IPS-NIHi7 (cell line): Measurements from ENCODE around the gene SETD5.

Experiments
- DNase-seq: peaks from one replicate; pipeline ENCODE4 v3.0.0; 2012; ENCODE audit warnings: mixed read lengths; ENCODE audit errors: extremely low spot score

The SETD5 gene

DNA sequence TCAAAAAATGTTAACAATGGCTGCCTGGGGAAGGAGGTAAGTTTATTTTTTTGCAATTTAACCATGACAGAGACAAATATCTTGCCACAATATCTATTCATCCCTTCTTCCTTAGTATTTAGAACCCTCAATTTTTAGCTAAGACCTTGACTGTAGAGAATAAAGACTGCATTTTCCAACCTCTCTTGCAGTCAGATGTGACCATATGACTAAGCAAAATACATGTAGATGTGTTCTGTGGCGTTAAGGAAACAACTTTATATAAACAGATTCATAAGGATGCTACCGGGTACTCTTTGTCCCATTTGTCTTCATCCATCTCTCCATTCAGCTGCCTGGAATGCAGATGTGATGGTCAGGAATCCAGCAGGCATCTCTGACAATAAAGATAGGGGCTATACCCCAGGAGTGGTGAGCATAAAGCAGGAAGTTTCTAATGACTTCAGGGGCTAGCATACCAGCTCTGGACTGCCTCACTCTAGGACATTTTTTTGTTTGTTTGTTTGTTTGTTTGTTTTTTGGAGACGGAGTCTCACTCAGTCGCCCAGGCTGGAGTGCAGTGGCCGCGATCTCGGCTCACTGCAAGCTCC lies 115.1 kb downstream of the SETD5 start:
- DNase-seq: no peak

DNA sequence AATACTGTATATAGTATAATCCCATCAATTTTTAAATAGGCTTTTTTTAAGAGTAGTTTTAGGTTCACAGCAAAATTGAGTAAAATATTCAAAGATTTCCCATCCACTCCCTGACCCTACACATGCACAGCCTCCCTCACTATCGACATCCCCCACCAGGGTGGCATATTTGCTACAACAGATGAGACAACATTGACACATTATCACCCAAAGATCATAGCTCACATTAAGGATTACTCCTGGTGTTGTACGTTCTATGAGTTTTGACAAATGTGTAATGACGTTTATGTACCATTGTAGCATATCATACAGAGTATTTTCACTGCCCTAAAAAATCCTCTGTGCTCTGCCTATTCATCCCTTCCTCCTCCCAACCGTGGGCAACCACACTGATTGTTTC lies 116.9 kb downstream of the SETD5 start:
- no peak for DNase-seq

DNA sequence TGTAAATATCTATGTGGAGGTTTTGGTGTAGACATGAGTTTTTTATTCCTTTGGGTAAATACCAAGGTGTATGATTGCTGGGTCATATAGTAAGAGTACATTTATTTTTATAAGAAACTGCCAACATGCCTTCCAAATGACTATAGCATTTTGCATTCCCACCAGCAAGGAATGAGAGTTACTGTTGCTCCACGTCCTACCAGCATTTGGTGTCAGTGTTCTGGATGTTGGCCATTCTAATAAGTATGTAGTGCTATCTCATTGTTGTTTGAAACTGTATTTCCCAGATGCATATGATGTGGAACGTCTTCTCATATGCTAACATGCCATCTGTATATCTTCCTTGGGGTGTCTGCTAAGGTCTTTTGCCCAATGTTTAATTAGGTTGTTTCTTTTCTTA lies 117.5 kb downstream of the SETD5 start:
- no peak for DNase-seq

DNA sequence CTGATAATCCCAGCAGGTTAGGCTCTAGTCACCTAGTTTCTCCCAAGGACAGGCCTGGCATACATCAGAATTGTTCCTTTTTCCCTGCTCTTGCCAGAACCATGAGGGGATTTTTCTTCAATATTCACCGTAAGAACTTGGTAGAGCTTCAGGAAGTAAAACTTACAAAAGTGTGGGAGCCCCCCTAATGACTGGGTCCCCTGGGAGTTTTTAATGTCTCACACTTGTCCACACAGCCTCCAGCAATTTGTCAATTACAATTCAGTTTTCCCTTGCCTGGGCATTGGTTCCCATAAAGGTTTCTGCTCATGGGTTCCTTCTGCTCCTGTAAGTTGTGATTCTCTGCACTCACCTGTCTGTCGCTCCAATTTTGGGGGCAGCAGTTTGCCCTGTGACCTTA lies 127.7 kb downstream of the SETD5 start:
- no peak for DNase-seq
